ENCODE measurements around the gene TBC1D10A.

The TBC1D10A gene

GRCh38 chr22:30370641-30371230 is 44.0 kb upstream of the TBC1D10A start:
- DNase-seq (ENCODE audit: low read depth) = no peak
- no peak for TF ChIP-seq CTCF (conservative IDR thresholded peaks at IDR 0.05; ENCODE audit: low read length)
- H3K4me3 ChIP-seq (ENCODE audit: low read length) = no peak overlapping the region

GRCh38 chr22:30368420-30368819 is 41.7 kb upstream of the TBC1D10A start:
- TF ChIP-seq CTCF (conservative IDR thresholded peaks at IDR 0.05; ENCODE audit: low read length) = no peak
- no peak for DNase-seq (ENCODE audit: low read depth)
- no peak overlapping the region for H3K4me3 ChIP-seq (ENCODE audit: low read length)

- TF ChIP-seq CTCF (conservative IDR thresholded peaks at IDR 0.05; ENCODE audit: low read length) = no peak
- H3K4me3 ChIP-seq (ENCODE audit: low read length) = no peak overlapping the region
- no peak for DNase-seq (ENCODE audit: low read depth)
Measured at GRCh38 chr22:30365891-30366290, 39.1 kb upstream of the TBC1D10A start.

GRCh38 chr22:30362651-30363281 is 36.0 kb upstream of the TBC1D10A start:
- no peak for DNase-seq (ENCODE audit: low read depth)
- no peak overlapping the region for H3K4me3 ChIP-seq (ENCODE audit: low read length)
- TF ChIP-seq CTCF (conservative IDR thresholded peaks at IDR 0.05; ENCODE audit: low read length) = no peak

GRCh38 chr22:30361916-30362650 is 35.3 kb upstream of the TBC1D10A start:
- no peak for TF ChIP-seq CTCF (conservative IDR thresholded peaks at IDR 0.05; ENCODE audit: low read length)
- no peak overlapping the region for H3K4me3 ChIP-seq (ENCODE audit: low read length)
- DNase-seq (ENCODE audit: low read depth) = no peak

GRCh38 chr22:30358541-30358940 is 31.8 kb upstream of the TBC1D10A start:
- no peak for DNase-seq (ENCODE audit: low read depth)

More at GRCh38 chr22:30358541-30358940, 31.8 kb upstream of the TBC1D10A start:
- H3K4me3 ChIP-seq (ENCODE audit: low read length) = no peak overlapping the region
- no peak for TF ChIP-seq CTCF (conservative IDR thresholded peaks at IDR 0.05; ENCODE audit: low read length)
